Adrenal gland (tissue), 5 donors: ENCODE results near the gene BTN1A1.
"Not testable (repeated sequence)": the region's sequence is repeated elsewhere in the genome, so short reads cannot be mapped to it uniquely, and the experiment has no call there.

Experiments used
- CTCF ChIP-seq, 6 experiments: fragments of 450-650 bp in 4 of 6; fragments of 200-600 bp in 2 of 6; sonication (generic) in 1 of 6; IDR thresholded peaks; 1 replicate in 5 of 6; 2 replicates in 1 of 6; pipeline versions ENCODE4 v1.5.1 to v1.8.0; 2016 to 2021; ENCODE audit warnings: antibody characterized with exemption in 6 of 6, mild to moderate bottlenecking in 2 of 6, moderate library complexity in 1 of 6
- POLR2A ChIP-seq, 2 donors: fragments of 450-650 bp; IDR thresholded peaks; one replicate each; pipeline ENCODE4 v1.6.1; 2017; ENCODE audit warnings: antibody characterized with exemption in 2 of 2, mild to moderate bottlenecking in 2 of 2, moderate library complexity in 1 of 2
- donor health status: DM: no; HTN: no; CAD: no.

GRCh38 chr6:26547363-26547762 is 47.3 kb downstream of the BTN1A1 start:
- not testable (repeated sequence) for TF ChIP-seq CTCF, POLR2A (IDR thresholded peaks at IDR 0.05)
